ENCODE results near the gene BLOC1S5.

DNA sequence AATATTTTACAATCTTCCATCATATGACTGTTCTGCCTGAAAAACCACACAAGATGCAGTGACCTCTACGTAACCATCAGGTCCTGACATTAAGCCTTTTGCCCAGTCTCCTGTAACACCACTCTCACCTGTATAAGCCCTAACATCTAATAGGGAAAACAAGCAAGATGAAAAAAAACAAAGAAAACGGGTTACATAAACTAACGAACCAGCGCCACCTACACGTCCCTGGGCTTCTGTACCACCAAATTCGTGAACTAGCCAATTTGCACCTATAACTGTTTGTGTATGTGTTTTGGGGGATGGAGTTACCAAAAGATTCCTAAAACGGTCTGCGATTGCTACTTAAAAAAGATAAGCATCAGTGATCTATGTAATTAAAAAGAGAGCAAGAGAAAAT is 70.2 kb downstream of the BLOC1S5 start:
- TF ChIP-seq, protein P1, sequence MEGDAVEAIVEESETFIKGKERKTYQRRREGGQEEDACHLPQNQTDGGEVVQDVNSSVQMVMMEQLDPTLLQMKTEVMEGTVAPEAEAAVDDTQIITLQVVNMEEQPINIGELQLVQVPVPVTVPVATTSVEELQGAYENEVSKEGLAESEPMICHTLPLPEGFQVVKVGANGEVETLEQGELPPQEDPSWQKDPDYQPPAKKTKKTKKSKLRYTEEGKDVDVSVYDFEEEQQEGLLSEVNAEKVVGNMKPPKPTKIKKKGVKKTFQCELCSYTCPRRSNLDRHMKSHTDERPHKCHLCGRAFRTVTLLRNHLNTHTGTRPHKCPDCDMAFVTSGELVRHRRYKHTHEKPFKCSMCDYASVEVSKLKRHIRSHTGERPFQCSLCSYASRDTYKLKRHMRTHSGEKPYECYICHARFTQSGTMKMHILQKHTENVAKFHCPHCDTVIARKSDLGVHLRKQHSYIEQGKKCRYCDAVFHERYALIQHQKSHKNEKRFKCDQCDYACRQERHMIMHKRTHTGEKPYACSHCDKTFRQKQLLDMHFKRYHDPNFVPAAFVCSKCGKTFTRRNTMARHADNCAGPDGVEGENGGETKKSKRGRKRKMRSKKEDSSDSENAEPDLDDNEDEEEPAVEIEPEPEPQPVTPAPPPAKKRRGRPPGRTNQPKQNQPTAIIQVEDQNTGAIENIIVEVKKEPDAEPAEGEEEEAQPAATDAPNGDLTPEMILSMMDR (IDR thresholded peaks at IDR 0.05): no peak
- no peak for TF ChIP-seq POLR2A (IDR thresholded peaks at IDR 0.05)

Data from tibial nerve (tissue), 3 donors.